GM18873 (cell line): ENCODE data around the gene SIRT7.

Experiments
- ATAC-seq: cut with Tn5 transposase; IDR thresholded peaks from one replicate; pipeline ENCODE4 v1.9.1; 2021; ENCODE audit warnings: mild to moderate bottlenecking, moderate library complexity, moderate number of reproducible peaks; ENCODE audit not compliant: unreplicated experiment, low FRiP score

Gene SIRT7, protein sequence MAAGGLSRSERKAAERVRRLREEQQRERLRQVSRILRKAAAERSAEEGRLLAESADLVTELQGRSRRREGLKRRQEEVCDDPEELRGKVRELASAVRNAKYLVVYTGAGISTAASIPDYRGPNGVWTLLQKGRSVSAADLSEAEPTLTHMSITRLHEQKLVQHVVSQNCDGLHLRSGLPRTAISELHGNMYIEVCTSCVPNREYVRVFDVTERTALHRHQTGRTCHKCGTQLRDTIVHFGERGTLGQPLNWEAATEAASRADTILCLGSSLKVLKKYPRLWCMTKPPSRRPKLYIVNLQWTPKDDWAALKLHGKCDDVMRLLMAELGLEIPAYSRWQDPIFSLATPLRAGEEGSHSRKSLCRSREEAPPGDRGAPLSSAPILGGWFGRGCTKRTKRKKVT

GRCh38 chr17:81917565-81918332 lies at the start of gene SIRT7:
TSS of gene SIRT7 (minus strand) at chr17:81918176. CDS start at chr17:81918131, 45 bp downstream.
- ATAC-seq: no peak

DNA sequence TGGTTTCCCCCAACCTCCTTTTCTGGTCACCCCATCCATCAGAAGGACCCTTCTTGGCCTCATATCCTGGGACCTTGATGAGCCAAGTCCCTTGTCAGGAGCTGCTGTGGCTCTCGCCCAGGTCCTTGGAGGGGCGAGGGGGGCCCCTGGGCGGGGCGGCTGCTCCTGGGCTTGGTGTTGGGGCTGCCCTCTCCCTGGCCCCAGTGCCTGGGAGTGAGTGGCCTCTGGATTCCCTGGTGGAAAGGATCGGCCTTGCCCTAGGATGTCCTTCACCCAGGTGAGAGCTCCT lies 49.2 kb upstream of the SIRT7 start:
- no peak for ATAC-seq

- no peak for ATAC-seq
These were observed 48.6 kb upstream of the SIRT7 start for GRCh38 chr17:81966343-81967243.

DNA sequence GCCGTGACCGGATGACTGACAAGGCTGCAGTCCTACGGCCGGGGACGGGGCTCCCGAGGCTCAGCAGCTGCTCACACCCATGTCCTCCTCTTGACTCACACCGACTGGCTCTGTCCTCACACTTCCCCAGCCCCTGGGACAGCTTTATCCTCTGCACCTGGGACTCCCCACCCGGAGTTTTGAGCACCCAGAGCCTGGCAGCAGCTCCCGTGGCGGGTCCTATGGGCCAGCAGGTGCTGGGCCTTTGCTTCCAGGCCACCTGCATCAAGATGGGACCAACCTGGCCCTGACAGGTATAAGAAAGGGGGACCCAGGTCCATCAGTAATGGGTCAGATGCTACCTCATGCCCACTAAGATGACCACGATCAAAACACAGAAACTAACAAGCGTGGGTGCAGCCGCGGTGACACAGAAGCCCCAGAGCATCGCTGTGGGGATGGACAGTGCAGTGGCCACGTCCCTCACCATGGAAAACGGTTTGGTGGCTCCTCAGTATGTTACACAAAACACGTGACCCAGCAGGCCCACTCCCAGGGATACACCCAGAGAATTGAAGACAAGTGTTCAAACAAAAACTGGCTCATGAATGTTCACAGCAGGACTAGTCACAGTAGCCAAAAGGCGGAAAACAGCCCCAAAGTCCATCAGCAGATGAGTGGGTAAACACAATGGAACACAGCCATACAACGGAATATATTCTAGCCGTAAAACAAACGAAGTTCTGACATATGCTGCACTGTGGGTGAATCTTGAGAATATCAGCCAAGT lies 46.3 kb upstream of the SIRT7 start:
- ATAC-seq: no peak

DNA sequence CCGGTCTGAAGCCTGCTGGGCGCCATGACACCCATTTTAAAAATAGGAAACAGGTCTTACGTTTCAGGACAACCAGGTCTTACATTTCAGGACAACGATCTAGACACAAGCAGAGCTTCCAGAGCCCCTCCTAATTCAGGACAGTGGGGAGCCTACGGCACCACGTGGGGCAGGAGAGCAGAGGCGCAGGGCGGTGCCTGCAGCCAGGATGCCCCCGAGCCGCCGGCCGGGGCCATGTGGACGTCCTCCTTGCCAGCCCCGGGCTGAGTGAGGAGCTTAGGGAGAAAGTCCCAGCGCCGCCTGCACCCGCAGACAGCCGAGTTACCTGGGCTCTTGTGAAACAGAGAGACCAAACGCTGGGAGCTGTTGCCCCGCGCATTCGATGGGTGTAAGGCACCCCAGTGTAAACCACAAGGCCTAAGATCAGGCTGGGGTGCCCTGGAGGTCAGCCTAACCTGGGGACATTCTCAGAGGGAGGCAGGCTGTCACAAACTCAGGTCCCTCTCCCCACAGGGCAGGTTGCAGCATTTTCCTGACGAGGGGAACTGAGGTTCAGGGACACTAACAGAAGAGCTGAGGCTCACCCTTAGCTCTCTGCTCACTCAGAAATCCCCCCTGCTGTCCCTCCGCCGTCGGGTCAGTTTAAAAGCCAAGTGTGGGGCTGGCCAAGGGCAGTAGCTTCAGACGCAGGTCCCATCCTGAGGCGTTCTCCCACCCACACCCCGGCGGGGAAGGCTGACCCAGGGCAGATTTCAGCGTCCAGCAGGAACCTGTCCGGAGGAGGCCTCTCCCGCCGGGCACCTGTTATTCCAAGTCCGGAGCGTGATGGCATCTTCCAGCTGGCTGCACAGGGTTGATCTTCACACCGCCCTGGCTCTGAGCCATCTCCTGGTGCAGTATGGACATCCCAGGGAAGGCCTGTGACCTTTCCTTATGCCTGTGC lies 44.8 kb upstream of the SIRT7 start:
- ATAC-seq: no peak

DNA sequence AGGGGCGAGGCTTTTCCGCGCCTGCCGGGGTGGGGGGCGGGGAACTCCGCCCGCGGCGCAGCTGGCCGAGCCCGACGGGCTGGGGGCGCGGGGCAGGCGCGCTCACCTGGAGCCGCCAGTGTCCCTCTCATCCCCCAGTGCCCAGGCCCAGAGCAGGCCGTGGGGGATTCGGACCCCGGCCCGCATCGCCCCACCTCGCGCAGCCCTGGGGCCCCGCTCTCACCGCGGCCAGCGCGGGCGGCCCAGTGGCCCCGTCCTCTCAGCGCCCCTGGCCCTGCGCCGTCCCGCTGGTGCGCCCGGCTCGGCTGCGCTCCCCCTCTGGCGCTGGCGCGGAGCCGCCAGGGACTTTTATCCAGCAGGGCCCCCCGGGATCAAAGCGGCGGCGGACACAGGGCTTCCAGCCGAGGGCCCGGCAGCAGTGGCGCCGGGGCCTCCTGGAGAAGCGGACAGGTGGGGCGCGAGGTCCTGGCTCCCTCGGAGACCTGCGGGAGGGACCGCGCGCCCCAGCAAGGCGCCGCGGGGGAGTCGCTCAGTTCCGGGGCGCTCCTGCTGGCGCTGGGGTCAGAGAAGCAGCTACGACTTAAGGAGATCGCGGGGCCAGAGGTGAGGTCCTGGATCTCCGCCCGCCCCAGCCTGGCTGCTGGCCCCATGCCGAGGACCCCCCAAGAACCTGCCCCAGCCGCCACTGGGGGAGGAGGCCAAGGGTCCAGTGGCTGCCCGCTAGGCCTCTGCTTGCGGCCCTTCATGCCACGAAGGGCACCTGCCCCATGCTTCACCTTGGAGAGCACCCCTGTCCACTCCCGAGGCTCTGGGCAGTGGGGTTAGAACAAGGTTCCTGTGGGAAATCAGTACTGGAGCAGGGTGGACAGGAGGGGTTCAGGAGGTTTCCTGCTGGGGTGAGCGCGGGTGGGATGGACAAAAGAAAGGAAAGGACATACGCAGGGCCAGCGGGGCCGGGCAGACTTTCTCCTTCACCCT lies 43.8 kb upstream of the SIRT7 start:
- ATAC-seq: no peak

- no peak for ATAC-seq
These were observed 43.1 kb upstream of the SIRT7 start, which contains the start of gene NOTUM for GRCh38 chr17:81961087-81961511. TSS of gene NOTUM (minus strand) at chr17:81961187. CDS start at chr17:81960909, 278 bp downstream.

DNA sequence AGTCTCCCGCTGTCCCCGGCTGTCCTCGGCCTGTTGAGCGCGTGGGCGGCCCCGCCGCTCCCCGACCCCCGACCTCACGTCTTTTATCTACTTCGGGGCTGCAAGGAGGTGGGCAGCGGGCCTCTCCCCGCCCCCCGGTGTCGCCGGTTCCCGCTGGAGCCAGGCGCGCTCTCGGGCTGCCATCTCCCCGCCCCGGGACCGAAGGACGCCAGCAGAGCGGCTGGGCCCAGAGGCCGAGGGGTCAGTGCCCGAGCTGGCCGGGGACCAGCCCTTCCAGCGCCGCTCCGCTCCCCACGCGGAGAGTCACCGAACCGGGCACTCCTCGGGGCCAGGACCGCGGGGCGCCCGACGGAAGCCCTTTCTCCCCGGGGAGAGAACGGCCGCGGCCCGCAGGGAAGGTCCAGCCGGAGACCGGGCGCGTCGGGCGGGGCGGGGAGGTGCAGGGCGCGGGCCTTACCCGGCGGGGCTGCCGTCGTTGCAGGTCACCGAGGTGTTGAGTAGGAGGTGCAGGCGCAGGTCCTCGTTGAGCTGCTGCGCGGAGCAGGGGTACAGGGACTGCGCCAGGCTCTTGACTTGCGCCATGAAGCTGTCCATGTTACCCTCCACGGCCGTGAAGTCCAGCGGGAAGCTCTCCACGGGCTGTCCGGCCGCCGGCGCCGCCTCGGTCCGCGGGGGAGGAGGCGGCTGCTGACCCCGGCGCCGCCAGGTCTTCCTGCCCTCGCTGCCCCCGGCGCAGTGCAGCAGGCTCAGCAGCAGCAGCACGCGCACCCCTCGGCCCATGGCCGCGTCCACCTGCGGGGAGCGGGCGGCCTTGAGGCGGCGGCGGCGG lies 42.4 kb upstream of the SIRT7 start:
- ATAC-seq: no peak

DNA sequence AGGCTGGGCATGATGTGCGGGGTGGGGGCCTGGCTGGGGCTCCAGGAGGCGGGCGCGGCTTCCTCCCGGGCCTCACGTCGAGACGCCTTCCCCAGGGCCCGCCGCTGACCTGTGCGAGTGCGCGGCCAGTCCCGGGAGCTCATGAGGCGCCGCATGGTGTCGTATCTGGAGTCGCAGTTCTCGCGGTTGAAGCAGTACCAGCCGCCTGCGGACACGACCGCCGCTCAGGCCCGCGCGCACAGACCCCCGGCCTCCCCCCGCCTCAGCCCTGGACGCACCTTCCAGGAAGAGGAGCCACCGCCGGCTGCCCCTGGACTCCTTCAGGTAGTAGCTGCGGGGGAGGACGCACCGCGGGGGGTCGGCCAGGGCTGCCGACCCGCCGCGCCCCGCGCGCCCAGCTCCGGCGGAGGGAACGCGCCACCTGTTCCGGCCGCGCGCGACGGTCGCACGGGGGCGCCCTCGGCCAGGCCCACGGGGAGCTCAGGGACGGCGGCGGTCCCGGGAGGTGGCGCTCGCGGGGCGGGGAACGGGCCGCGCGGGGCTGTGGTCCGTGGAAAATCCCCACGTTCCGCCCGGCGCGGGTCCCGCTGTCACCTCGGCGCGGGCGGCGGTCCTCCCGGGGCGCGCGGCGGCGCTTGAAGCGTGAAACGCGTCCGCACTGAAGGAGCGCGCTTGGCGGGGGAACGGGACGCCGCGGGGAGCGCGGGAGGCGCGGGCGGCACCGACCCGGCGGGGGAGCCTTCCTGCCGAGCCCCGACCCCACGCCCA lies 41.6 kb upstream of the SIRT7 start:
- no peak for ATAC-seq

DNA sequence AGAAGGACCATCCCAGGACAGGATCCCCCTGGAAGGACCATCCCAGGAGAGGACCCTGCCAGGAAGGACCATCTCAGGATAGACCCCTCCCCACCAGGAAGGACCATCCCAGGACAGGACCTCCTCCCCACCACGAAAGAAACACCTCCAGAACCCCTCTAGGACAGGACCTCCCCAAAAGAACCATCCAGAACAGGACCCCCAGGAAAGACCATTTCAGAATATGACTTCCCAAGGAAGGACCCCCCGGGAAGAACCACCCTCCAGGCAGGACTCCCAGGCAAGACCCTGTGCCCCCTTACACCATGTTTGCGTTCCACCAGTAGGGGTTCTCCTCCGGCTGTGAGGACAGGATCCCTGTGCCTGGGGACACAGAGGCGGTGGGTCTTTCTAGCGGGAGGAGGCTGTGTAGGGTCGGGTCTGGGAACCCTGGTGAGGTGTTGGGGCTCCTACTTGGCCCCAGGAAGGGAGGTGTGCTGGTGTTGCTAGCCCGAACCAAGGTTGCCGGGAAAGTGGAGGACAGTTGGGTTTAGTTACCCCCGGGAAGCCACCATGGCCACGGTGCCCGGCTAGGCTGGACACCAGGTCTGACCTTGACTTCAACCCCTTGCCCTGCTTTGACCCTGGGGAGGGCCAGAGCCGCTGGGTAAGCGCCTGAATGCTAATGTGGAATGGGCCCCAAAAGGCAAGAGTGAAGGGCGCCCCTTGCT lies 40.8 kb upstream of the SIRT7 start:
- no peak for ATAC-seq

- no peak for ATAC-seq
These were observed 39.9 kb upstream of the SIRT7 start for GRCh38 chr17:81957691-81958432.

DNA sequence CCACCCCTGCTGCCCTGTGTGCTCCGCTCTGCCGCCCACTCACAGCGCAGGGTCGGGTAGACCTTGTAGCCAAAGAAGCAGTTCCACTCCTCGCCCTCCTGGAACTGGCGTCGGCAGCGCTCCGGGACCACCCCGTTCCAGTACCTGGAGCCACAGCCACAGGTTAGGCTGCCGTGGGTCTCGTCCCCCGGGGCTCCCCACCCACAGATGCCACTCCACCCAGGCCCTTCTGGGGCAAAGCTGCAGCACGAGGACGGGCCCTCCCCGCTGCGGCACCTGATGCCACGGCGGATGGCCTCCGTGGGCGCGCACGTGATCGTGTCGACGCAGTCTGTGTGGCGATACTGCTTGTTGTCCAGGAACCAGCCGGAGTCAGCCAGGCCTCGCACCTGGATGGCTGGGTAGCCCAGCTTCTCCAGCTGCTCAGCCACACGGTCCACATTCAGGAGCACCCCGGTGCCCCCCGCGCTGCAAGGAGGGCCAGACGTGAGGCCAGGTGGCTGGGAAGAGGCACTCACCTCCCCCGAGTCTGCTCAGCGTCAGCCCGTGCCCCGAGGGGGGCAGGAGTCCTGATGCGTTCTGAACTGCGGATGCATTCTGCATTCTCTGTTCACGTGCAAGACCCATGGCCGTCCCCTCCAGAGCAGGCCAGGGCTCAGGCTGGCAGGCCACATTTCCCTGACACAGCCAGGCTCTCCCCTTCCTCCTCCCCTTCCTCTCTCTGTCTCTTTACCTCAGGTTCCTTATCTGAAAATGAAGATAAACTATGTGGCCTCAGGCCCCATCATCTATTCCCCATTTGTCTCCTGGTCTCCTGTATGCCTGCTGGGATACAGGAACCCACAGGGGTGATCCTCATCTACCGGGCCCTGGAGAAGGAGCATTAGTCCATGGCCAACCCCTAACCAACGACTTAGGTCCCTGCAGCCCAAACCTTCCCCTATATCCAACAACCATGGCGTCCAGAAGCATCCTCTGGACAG lies 38.9 kb upstream of the SIRT7 start:
- no peak for ATAC-seq

DNA sequence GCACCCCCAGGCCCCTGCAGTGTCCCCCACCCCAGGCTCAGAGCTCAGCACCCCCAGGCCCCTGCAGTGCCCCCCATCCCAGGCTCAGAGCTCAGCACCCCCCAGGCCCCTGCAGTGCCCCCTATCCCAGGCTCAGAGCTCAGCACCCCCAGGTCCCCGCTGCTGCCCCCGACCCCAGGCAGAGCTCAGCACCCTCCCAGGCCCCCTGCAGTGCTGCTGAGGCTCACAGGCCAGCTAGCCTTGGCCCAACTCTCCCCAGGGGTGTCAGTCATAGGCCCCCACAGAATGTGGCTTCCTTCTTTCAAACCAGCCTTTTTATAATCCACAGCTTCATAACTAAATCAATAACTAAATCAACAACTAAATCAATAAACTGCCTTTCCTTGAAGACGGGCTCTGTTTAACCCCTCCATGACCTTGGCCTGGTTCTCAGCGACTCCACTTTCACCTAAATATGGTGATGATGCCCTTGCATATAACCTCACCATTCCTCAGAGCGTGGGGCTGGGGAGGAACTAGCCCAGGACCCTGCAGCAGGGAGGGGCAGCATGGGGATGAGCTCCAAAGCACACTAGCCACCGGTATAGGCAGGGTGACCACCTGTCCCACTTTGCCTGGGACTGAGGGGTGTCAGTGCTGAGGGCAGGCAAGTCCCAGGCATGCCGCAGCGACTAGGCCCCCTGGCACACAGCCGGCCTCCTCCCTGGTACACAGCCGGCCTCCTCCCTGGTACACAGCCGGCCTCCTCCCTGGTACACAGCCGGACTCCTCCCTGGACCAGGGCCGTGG lies 38.0 kb upstream of the SIRT7 start:
- no peak for ATAC-seq
